ENCODE data around the gene MTURN. TPM values are rescaled to one million over a fixed set of nuclear protein-coding genes. Genes with fewer than 3 reads are reported as not detected.

MTURN gene
- total and polyA plus RNA-seq, 10 of the 15 experiments (the other 5 are each of a cell fraction or from before 2014, with no cell fraction given), result 0.52 to 5.0 (median 3.3) TPM

GRCh38 chr7:30142710-30143109, 7.9 kb downstream of the MTURN start:
- H3K36me3 ChIP-seq (ENCODE audit: control insufficient read depth in 2 of 2, insufficient read depth in 2 of 2, low read length in 1 of 2), result no peaks in the 10 kb centered on the region
- FAIRE-seq (no peak), ATAC-seq (no peak), DNase-seq (ENCODE audit: low read depth, low spot score) (no peak)
- peaks cover 3% of the 10 kb centered on the region; the same call in 1 of the 2 replicates for H3K4me1 ChIP-seq (ENCODE audit: control insufficient read depth, insufficient read depth, low read length)
- no peaks in the 10 kb centered on the region for H3K79me2 ChIP-seq (ENCODE audit: control insufficient read depth, insufficient read depth, low read length)
- H3K4me2 ChIP-seq (ENCODE audit: control insufficient read depth, insufficient read depth), result no peak overlapping the region
- 78% methylated on average over 9 of the region's 9 CpGs for WGBS (ENCODE audit: insufficient coverage, insufficient replicate concordance, low lambda C conversion rate, missing lambda C conversion rate)
- no peak overlapping the region for H3K27ac ChIP-seq (ENCODE audit: control insufficient read depth, insufficient read depth)
- BruUV-seq (replicated peaks), result no TSS peak
- ChIA-PET POLR2A (interaction anchor here (0.7 kb wide), 1 partner anchor 210 kb away, joined by 4 read pairs; no protein-coding TSS in a partner anchor), RAD21 (ENCODE audit: unreplicated experiment) (no interaction called here), CTCF (interaction anchor here (0.5 kb wide), 1 partner anchor 207 kb away, joined by 3 read pairs; no protein-coding TSS in a partner anchor), SMC1A (ENCODE audit: uncharacterized antibody, unreplicated experiment) (no interaction called here)
- intact Hi-C loops (cut with micrococcal nuclease; ENCODE audit: unreplicated experiment), result no loop called here
- no peaks in the 10 kb centered on the region for H3K9me3 ChIP-seq (replicated peaks; ENCODE audit: control insufficient read depth, insufficient read depth, low read length)
- no peaks in the 10 kb centered on the region for H3K27me3 ChIP-seq (replicated peaks in 1 of 2; ENCODE audit: control insufficient read depth in 2 of 2, insufficient read depth in 2 of 2, low read length in 1 of 2)
- H2AFZ ChIP-seq (ENCODE audit: control insufficient read depth, low read depth, low read length), result no peak overlapping the region
- no peak overlapping the region for H3K9ac ChIP-seq (ENCODE audit: control insufficient read depth, insufficient read depth, low read length)
- in situ Hi-C loops (cut with MboI), result no loop called here
- H3K4me3 ChIP-seq, result no peak overlapping the region
- H4K20me1 ChIP-seq (ENCODE audit: control insufficient read depth, insufficient read depth), result no peaks in the 10 kb centered on the region
- TF ChIP-seq CHD2 (IDR thresholded peaks at IDR 0.05; ENCODE audit: borderline replicate concordance, low read depth, low read length) (no peak), SMAD5 (IDR thresholded peaks at IDR 0.05; ENCODE audit: low read depth) (no peak), ATF2 (IDR thresholded peaks at IDR 0.05; ENCODE audit: low read length) (no peak), CBX3 (IDR thresholded peaks at IDR 0.05; ENCODE audit: borderline replicate concordance, low read depth) (no peak), SMAD1 (IDR thresholded peaks at IDR 0.05; ENCODE audit: low read depth, partially characterized antibody) (no peak), PML (IDR thresholded peaks at IDR 0.05; ENCODE audit: low read length) (no peak), CBX5 (IDR thresholded peaks at IDR 0.05; ENCODE audit: low read depth) (no peak), KDM1A (IDR thresholded peaks at IDR 0.05; ENCODE audit: borderline replicate concordance) (no peak), TCF7 (IDR thresholded peaks at IDR 0.05; ENCODE audit: borderline replicate concordance) (no peak), CBFB (IDR thresholded peaks at IDR 0.05; ENCODE audit: low read depth) (no peak), ATF7 (IDR thresholded peaks at IDR 0.05; ENCODE audit: low read depth) (no peak), SREBF1 (IDR thresholded peaks at IDR 0.05; ENCODE audit: low read length) (no peak), CEBPZ (IDR thresholded peaks at IDR 0.05; ENCODE audit: low read depth, low read length) (no peak), ZNF274 (IDR thresholded peaks at IDR 0.05; ENCODE audit: insufficient read depth, insufficient read length) (no peak), POU2F2 (IDR thresholded peaks at IDR 0.05; ENCODE audit: borderline replicate concordance, low read depth, low read length) (no peak)
- TF ChIP-seq, protein P1, sequence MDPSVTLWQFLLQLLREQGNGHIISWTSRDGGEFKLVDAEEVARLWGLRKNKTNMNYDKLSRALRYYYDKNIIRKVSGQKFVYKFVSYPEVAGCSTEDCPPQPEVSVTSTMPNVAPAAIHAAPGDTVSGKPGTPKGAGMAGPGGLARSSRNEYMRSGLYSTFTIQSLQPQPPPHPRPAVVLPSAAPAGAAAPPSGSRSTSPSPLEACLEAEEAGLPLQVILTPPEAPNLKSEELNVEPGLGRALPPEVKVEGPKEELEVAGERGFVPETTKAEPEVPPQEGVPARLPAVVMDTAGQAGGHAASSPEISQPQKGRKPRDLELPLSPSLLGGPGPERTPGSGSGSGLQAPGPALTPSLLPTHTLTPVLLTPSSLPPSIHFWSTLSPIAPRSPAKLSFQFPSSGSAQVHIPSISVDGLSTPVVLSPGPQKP (IDR thresholded peaks at IDR 0.05; ENCODE audit: low read depth, low read length), result no peak
- TF ChIP-seq, protein P2, sequence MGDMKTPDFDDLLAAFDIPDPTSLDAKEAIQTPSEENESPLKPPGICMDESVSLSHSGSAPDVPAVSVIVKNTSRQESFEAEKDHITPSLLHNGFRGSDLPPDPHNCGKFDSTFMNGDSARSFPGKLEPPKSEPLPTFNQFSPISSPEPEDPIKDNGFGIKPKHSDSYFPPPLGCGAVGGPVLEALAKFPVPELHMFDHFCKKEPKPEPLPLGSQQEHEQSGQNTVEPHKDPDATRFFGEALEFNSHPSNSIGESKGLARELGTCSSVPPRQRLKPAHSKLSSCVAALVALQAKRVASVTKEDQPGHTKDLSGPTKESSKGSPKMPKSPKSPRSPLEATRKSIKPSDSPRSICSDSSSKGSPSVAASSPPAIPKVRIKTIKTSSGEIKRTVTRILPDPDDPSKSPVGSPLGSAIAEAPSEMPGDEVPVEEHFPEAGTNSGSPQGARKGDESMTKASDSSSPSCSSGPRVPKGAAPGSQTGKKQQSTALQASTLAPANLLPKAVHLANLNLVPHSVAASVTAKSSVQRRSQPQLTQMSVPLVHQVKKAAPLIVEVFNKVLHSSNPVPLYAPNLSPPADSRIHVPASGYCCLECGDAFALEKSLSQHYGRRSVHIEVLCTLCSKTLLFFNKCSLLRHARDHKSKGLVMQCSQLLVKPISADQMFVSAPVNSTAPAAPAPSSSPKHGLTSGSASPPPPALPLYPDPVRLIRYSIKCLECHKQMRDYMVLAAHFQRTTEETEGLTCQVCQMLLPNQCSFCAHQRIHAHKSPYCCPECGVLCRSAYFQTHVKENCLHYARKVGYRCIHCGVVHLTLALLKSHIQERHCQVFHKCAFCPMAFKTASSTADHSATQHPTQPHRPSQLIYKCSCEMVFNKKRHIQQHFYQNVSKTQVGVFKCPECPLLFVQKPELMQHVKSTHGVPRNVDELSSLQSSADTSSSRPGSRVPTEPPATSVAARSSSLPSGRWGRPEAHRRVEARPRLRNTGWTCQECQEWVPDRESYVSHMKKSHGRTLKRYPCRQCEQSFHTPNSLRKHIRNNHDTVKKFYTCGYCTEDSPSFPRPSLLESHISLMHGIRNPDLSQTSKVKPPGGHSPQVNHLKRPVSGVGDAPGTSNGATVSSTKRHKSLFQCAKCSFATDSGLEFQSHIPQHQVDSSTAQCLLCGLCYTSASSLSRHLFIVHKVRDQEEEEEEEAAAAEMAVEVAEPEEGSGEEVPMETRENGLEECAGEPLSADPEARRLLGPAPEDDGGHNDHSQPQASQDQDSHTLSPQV (IDR thresholded peaks at IDR 0.05), result no peak

Measured in GM12878 (cell line).